ENCODE data around the gene SLC7A9.
A peak's percentile ranks its signal among the peaks of the same experiment; 100 is the strongest.

Gene SLC7A9

GRCh38 chr19:32830231-32831014 is 39.1 kb downstream of the SLC7A9 start:
- TF ChIP-seq, protein P1, sequence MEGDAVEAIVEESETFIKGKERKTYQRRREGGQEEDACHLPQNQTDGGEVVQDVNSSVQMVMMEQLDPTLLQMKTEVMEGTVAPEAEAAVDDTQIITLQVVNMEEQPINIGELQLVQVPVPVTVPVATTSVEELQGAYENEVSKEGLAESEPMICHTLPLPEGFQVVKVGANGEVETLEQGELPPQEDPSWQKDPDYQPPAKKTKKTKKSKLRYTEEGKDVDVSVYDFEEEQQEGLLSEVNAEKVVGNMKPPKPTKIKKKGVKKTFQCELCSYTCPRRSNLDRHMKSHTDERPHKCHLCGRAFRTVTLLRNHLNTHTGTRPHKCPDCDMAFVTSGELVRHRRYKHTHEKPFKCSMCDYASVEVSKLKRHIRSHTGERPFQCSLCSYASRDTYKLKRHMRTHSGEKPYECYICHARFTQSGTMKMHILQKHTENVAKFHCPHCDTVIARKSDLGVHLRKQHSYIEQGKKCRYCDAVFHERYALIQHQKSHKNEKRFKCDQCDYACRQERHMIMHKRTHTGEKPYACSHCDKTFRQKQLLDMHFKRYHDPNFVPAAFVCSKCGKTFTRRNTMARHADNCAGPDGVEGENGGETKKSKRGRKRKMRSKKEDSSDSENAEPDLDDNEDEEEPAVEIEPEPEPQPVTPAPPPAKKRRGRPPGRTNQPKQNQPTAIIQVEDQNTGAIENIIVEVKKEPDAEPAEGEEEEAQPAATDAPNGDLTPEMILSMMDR (IDR thresholded peaks at IDR 0.05; ENCODE audit: low read depth, low read length), result no peak
- no peak overlapping the region for H3K4me3 ChIP-seq (replicated peaks in 1 of 2; ENCODE audit: low read depth in 2 of 2, low read length in 2 of 2)
- peak in 1 of 2 donors; percentile 33 for DNase-seq (ENCODE audit: low read depth in 2 of 2)

- TF ChIP-seq, protein P1 (IDR thresholded peaks at IDR 0.05; ENCODE audit: low read depth, low read length), result no peak
- no peak for DNase-seq (ENCODE audit: low read depth in 2 of 2)
- no peak overlapping the region for H3K4me3 ChIP-seq (replicated peaks in 1 of 2; ENCODE audit: low read depth in 2 of 2, low read length in 2 of 2)
These were observed 40.1 kb downstream of the SLC7A9 start for GRCh38 chr19:32829345-32829896.

GRCh38 chr19:32828643-32829344 is 40.8 kb downstream of the SLC7A9 start:
- H3K4me3 ChIP-seq (replicated peaks in 1 of 2; ENCODE audit: low read depth in 2 of 2, low read length in 2 of 2), result no peak overlapping the region
- DNase-seq (ENCODE audit: low read depth in 2 of 2), result no peak
- TF ChIP-seq, protein P1 (IDR thresholded peaks at IDR 0.05; ENCODE audit: low read depth, low read length), result no peak

DNA sequence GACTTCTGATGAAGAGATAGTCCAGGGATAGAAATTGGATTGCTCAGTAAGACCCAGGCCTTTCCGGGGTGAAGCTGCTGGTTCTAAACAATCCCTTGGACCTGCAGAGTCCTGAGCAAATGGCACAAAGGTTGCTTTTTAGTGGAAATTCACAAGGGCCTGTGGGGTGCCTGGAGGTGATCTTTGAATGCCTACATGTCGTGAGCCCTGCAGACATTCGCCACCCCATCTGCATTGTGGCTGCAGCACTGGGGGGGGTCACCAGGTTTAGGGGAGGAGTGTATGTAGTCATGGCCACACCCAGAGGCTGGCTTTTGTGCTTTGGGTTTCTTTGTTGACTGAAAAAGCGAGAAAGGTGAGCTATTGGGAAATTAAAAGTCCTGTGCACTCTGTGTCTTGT is 41.4 kb downstream of the SLC7A9 start:
- no peak for DNase-seq (ENCODE audit: low read depth in 2 of 2)
- TF ChIP-seq, protein P1 (IDR thresholded peaks at IDR 0.05; ENCODE audit: low read depth, low read length), result no peak
- H3K4me3 ChIP-seq (replicated peaks in 1 of 2; ENCODE audit: low read depth in 2 of 2, low read length in 2 of 2), result no peak overlapping the region

- TF ChIP-seq, protein P1 (IDR thresholded peaks at IDR 0.05; ENCODE audit: low read depth, low read length), result no peak
- no peak for DNase-seq (ENCODE audit: low read depth in 2 of 2)
- no peak overlapping the region for H3K4me3 ChIP-seq (replicated peaks in 1 of 2; ENCODE audit: low read depth in 2 of 2, low read length in 2 of 2)
These were observed 44.5 kb downstream of the SLC7A9 start for GRCh38 chr19:32824916-32825608.

GRCh38 chr19:32824191-32824751 is 45.3 kb downstream of the SLC7A9 start:
- H3K4me3 ChIP-seq (replicated peaks in 1 of 2; ENCODE audit: low read depth in 2 of 2, low read length in 2 of 2), result no peak overlapping the region
- TF ChIP-seq, protein P1 (IDR thresholded peaks at IDR 0.05; ENCODE audit: low read depth, low read length), result no peak
- DNase-seq (ENCODE audit: low read depth in 2 of 2), result no peak
